OCI-LY1 (cell line): Measurements from ENCODE around the gene C13orf42.

Experiments used
- EZH2 ChIP-seq: fragments of 200-600 bp; sonication (generic), shearing (Covaris generic); IDR thresholded peaks from 2 replicates; pipeline ENCODE4 v1.8.0; 2017; ENCODE audit warnings: borderline replicate concordance, mixed run types, mild to moderate bottlenecking, antibody characterized with exemption, low read length, moderate library complexity, mixed read lengths
- TF ChIP-seq, protein P1 (sequence below): fragments of 200-600 bp; sonication (generic), shearing (Covaris generic); IDR thresholded peaks from 2 replicates; pipeline ENCODE4 v1.5.1; 2017; ENCODE audit warnings: mild to moderate bottlenecking, antibody characterized with exemption, low read length, moderate library complexity, mixed read lengths

DNA sequence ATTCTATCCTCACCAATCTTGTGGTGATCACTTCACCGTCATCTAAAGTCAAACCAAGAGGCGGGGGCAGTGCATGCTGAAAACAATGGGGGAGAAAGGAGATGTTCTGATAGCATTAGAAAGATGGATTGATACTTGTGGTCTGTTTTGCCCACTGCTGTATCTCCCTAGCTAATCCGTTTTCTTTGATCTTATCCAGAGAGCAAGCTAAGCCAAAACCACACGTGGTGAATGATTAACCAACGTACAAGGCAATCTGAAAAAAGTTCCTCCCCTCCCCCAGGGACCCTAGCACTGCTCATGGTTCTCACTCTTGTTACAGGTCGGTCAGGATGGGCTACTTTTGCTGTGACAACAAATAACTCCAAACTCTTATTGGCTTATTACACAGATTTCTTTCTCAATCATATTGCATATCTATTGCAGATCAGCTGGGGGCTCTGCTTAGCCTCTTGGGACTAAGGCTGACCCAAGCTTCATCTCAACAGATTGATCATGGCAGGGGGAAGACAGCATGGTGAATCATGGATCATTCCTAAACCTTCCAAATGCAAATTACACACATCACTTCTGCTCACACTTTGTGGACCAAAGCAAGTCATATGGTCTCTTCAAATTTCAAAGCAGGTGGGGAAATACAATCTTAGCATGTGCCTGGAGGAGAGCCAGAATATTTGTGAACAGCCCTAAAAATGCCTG lies 11.9 kb upstream of the C13orf42 start:
- TF ChIP-seq, protein P1, sequence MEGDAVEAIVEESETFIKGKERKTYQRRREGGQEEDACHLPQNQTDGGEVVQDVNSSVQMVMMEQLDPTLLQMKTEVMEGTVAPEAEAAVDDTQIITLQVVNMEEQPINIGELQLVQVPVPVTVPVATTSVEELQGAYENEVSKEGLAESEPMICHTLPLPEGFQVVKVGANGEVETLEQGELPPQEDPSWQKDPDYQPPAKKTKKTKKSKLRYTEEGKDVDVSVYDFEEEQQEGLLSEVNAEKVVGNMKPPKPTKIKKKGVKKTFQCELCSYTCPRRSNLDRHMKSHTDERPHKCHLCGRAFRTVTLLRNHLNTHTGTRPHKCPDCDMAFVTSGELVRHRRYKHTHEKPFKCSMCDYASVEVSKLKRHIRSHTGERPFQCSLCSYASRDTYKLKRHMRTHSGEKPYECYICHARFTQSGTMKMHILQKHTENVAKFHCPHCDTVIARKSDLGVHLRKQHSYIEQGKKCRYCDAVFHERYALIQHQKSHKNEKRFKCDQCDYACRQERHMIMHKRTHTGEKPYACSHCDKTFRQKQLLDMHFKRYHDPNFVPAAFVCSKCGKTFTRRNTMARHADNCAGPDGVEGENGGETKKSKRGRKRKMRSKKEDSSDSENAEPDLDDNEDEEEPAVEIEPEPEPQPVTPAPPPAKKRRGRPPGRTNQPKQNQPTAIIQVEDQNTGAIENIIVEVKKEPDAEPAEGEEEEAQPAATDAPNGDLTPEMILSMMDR, result no peak
- TF ChIP-seq EZH2, result no peak
